Mesothelial cell of epicardium (in vitro differentiated cells): ENCODE data around the gene DDR2. TPM values are rescaled to one million over a fixed set of nuclear protein-coding genes. Genes with fewer than 3 reads are reported as not detected.

Experiments
- DNase-seq, 2 experiments: peaks; one replicate each; pipeline ENCODE4 v3.0.0; 2021; ENCODE audit warnings: low spot score in 2 of 2; ENCODE audit not compliant: unreplicated experiment in 2 of 2
- H3K27ac Mint-ChIP-seq: 2 replicates; pipeline ENCODE4 v1.8.0; 2021; ENCODE audit warnings: mixed read lengths
- H3K27me3 Mint-ChIP-seq: 2 replicates; pipeline ENCODE4 v1.8.0; 2021; ENCODE audit warnings: low read depth, mixed read lengths
- H3K36me3 Mint-ChIP-seq: 2 replicates; pipeline ENCODE4 v1.8.0; 2021; ENCODE audit warnings: mixed read lengths
- H3K4me1 Mint-ChIP-seq: 2 replicates; pipeline ENCODE4 v1.8.0; 2021; ENCODE audit warnings: mixed read lengths
- H3K4me3 Mint-ChIP-seq: 2 replicates; pipeline ENCODE4 v1.8.0; 2021; ENCODE audit warnings: mild to moderate bottlenecking, moderate library complexity, mixed read lengths
- H3K9me3 Mint-ChIP-seq: 2 replicates; pipeline ENCODE4 v1.8.0; 2021; ENCODE audit warnings: mixed read lengths
- CTCF ChIP-seq: fragments of 200-600 bp; sonication (generic); IDR thresholded peaks from one replicate; pipeline ENCODE4 v1.5.0; 2021; ENCODE audit warnings: antibody characterized with exemption; ENCODE audit not compliant: unreplicated experiment
- total RNA-seq: library from RNA; stranded (reverse); gene quantifications from 3 replicates; pipeline ENCODE4 v1.2.1, GENCODE V29; 2021

DDR2 gene
- total RNA-seq, 1 donor from 2014 or later = 58.1 TPM

DNA sequence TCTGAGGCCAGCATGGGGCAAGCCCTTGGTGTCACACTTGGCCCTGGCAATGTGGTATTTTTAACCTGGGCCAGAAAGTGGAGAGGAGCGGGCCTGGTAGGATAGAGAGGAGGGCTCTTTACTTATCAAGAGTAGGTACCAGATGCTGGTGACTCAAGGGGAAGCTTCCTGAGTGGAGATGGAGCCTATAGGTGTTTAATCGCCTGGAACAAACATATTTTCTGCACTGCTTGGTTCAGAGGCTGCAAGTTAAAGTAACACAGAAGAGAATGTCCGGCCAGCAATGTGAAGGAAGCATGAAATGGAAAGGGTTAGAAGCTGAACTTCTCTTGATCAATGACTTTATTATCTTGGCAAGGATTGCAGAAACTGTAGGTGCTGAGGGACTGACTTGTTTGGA, 74.3 kb downstream of the DDR2 start:
- peaks cover 3% of the 10 kb centered on the region for H3K36me3 Mint-ChIP-seq
- H3K9me3 Mint-ChIP-seq = no peaks in the 10 kb centered on the region
- H3K27me3 Mint-ChIP-seq = no peaks in the 10 kb centered on the region
- no peak overlapping the region for H3K4me3 Mint-ChIP-seq
- TF ChIP-seq CTCF = no peak
- DNase-seq = no peak
- H3K27ac Mint-ChIP-seq = no peak overlapping the region
- peaks cover 20% of the 10 kb centered on the region for H3K4me1 Mint-ChIP-seq

DNA sequence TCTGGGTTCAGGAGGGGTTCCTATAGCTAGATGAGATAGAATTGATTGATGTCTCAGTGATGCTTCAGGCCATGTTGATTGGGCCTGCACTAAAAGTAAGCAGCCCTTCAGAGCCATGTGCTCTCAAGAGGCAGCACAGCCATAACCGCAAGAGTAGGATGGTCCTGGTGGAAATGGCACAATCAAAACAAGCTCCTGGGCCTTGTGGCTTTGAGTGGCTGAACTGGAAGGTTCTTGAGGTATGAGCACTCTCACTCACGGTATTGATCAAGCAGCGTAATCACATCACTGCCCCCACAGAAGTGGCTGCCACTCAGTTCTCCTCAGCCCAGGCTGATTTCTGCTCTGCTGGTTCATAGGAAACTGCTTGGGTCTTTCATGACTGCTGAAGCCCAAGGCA, 76.0 kb downstream of the DDR2 start:
- TF ChIP-seq CTCF = no peak
- Mint-ChIP-seq H3K4me1 (peaks cover 20% of the 10 kb centered on the region), H3K9me3 (no peaks in the 10 kb centered on the region), H3K4me3 (no peak overlapping the region), H3K36me3 (peaks cover 3% of the 10 kb centered on the region), H3K27ac (no peak overlapping the region), H3K27me3 (no peaks in the 10 kb centered on the region)
- no peak for DNase-seq

- DNase-seq = no peak
- peaks cover 20% of the 10 kb centered on the region for H3K4me1 Mint-ChIP-seq
- no peak overlapping the region for H3K4me3 Mint-ChIP-seq
- no peaks in the 10 kb centered on the region for H3K9me3 Mint-ChIP-seq
- no peak overlapping the region for H3K27ac Mint-ChIP-seq
- no peak for TF ChIP-seq CTCF
- peaks cover 3% of the 10 kb centered on the region for H3K36me3 Mint-ChIP-seq
- H3K27me3 Mint-ChIP-seq = no peaks in the 10 kb centered on the region
These were observed 77.0 kb downstream of the DDR2 start for GRCh38 chr1:162709132-162709860.

DNA sequence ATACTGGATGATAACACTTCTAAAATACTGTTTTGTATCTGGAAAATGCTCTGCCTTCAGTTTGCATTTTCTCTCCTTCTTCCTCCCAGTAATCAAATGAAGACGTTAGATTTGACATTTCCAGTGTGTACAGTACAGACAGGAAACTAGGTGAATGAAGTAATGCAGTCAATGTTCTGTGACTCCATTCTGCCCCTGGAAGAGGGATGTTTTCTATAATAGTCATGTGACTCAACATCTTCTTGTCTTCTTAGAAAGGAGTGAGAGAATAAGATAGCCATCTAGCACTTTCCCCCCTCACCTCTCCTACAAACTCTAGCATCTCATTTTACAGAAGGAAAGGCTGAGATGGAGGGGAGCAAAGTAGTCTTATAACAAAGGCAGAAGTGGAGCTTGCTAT, 77.6 kb downstream of the DDR2 start:
- Mint-ChIP-seq H3K36me3 (peaks cover 3% of the 10 kb centered on the region), H3K4me1 (peaks cover 20% of the 10 kb centered on the region), H3K4me3 (no peak overlapping the region)

GRCh38 chr1:162710345-162710744, 78.1 kb downstream of the DDR2 start:
- DNase-seq = no peak
- peaks cover 20% of the 10 kb centered on the region for H3K4me1 Mint-ChIP-seq
- peaks cover 3% of the 10 kb centered on the region for H3K36me3 Mint-ChIP-seq
- H3K27ac Mint-ChIP-seq = no peak overlapping the region
- H3K4me3 Mint-ChIP-seq = no peak overlapping the region
- H3K9me3 Mint-ChIP-seq = no peaks in the 10 kb centered on the region
- no peak for TF ChIP-seq CTCF
- no peaks in the 10 kb centered on the region for H3K27me3 Mint-ChIP-seq

More for the DNA sequence above, 77.6 kb downstream of the DDR2 start:
- TF ChIP-seq CTCF = no peak
- no peaks in the 10 kb centered on the region for H3K27me3 Mint-ChIP-seq
- no peak for DNase-seq
- H3K9me3 Mint-ChIP-seq = no peaks in the 10 kb centered on the region
- H3K27ac Mint-ChIP-seq = no peak overlapping the region
